GM23248 (cell line): ENCODE data around the gene CD164. TPM values are rescaled to one million over a fixed set of nuclear protein-coding genes. Genes with fewer than 3 reads are reported as not detected.

Source experiments
- DNase-seq: peaks from one replicate; pipeline ENCODE4 v3.0.0-alpha.2; 2015
- H2AFZ ChIP-seq: fragments of 200-600 bp; sonication (generic); 2 replicates; pipeline ENCODE4 v1.6.1; 2016; ENCODE audit warnings: antibody characterized with exemption
- H3F3A ChIP-seq: fragments of 200-600 bp; sonication (generic); 2 replicates; pipeline ENCODE4 v1.6.1; 2016; ENCODE audit warnings: mild to moderate bottlenecking, antibody characterized with exemption, mixed run types; ENCODE audit not compliant: insufficient read depth
- H3K27ac ChIP-seq: fragments of 200-600 bp; sonication (generic); 2 replicates; pipeline ENCODE4 v1.5.1; 2016; ENCODE audit warnings: mild to moderate bottlenecking
- H3K27me3 ChIP-seq: fragments of 200-600 bp; sonication (generic); replicated peaks from 2 replicates; pipeline ENCODE4 v1.6.1; 2016; ENCODE audit warnings: mild to moderate bottlenecking; ENCODE audit not compliant: insufficient read depth
- H3K36me3 ChIP-seq: fragments of 200-600 bp; sonication (generic); 2 replicates; pipeline ENCODE4 v1.6.1; 2016; ENCODE audit warnings: low read depth, mild to moderate bottlenecking
- H3K4me1 ChIP-seq: fragments of 200-600 bp; sonication (generic); 2 replicates; pipeline ENCODE4 v1.6.1; 2016; ENCODE audit warnings: mild to moderate bottlenecking; ENCODE audit not compliant: insufficient read depth
- H3K4me2 ChIP-seq: fragments of 200-600 bp; sonication (generic); one replicate; pipeline ENCODE4 v1.6.1; 2016; ENCODE audit warnings: mild to moderate bottlenecking; ENCODE audit not compliant: unreplicated experiment
- H3K4me3 ChIP-seq: fragments of 200-600 bp; sonication (generic); 2 replicates; pipeline ENCODE4 v1.5.1; 2016; ENCODE audit warnings: mild to moderate bottlenecking
- H3K79me2 ChIP-seq: fragments of 200-600 bp; sonication (generic); 2 replicates; pipeline ENCODE4 v1.6.1; 2016; ENCODE audit warnings: mild to moderate bottlenecking; ENCODE audit not compliant: insufficient read depth
- H3K9ac ChIP-seq: fragments of 200-600 bp; sonication (generic); 2 replicates; pipeline ENCODE4 v1.6.1; 2016; ENCODE audit warnings: mild to moderate bottlenecking
- H3K9me2 ChIP-seq: fragments of 200-600 bp; sonication (generic); 2 replicates; pipeline ENCODE4 v1.6.1; 2016; ENCODE audit warnings: mixed run types, mild to moderate bottlenecking, moderate library complexity; ENCODE audit not compliant: insufficient read depth
- H3K9me3 ChIP-seq: fragments of 200-600 bp; sonication (generic); one replicate; pipeline ENCODE4 v1.6.1; 2017; ENCODE audit warnings: low read depth
- H4K20me1 ChIP-seq: fragments of 200-600 bp; sonication (generic); 2 replicates; pipeline ENCODE4 v1.6.0; 2016; ENCODE audit not compliant: insufficient read depth
- EZH2 ChIP-seq: fragments of 200-600 bp; sonication (generic); IDR thresholded peaks from 2 replicates; pipeline ENCODE4 v1.6.1; 2018; ENCODE audit warnings: antibody characterized with exemption, mild to moderate bottlenecking; ENCODE audit not compliant: insufficient read depth, poor library complexity, severe bottlenecking
- EZH2phosphoT487 ChIP-seq: fragments of 200-600 bp; sonication (generic); IDR thresholded peaks from 2 replicates; pipeline ENCODE4 v1.6.1; 2018; ENCODE audit warnings: antibody characterized with exemption, moderate library complexity, mild to moderate bottlenecking, low read depth; ENCODE audit not compliant: insufficient read depth
- WGBS, 2 experiments: methylation state at CpG; one replicate each; pipeline ENCODE4 v1.1.6; 2015 to 2017; ENCODE audit warnings: low lambda C conversion rate in 2 of 2, low coverage in 1 of 2; ENCODE audit errors: missing lambda C conversion rate in 2 of 2; 5-methylcytosine and 5-hydroxymethylcytosine counted together
- in situ Hi-C: fragments of 300-500 bp; cut with MboI; formaldehyde crosslinking; loops from 2 replicates; pipeline ENCODE4 v1.15.0; 2020
- polyA plus RNA-seq: library from polyadenylated mRNA; unstranded; fragments of >200 nt; fragmentation: Nextera tagmentation; extraction: Ambion mirVana; gene quantifications from 2 replicates; pipeline ENCODE4 v1.2.1, GENCODE V29; 2016
- total RNA-seq: library from RNA; depleted of rRNA; stranded (reverse); fragments of >200 nt; shearing (Covaris generic); gene quantifications from 2 replicates; pipeline ENCODE4 v1.2.3, GENCODE V29; 2014

The CD164 gene
- total and polyA plus RNA-seq, 2 experiments from 2014 or later: 302 to 437 TPM

DNA sequence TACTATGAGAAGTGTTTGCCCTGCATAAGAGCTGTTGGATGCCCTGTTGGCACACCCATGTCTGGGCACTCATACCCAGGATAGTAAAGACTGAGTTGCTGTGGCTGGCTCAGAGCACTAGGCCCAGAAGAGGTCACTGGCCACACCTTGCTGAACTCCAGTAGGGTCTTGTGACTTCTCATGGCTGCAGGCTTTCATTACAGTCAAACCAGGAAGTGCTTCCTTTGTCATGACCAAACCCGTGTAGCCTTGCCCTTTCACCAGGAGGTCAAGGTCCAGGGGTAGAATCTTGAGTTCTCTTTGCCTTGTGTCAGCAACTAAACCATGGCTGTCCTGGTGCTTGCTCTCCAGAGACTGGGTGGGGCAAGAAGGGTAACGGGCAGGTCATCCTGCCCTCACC, 49.5 kb downstream of the CD164 start:
- Histone ChIP-seq H3K79me2 (no peaks in the 10 kb centered on the region), H3K36me3 (no peaks in the 10 kb centered on the region), H3K9me3 (no peaks in the 10 kb centered on the region), H3K27me3 (no peaks in the 10 kb centered on the region), H3K27ac (no peak overlapping the region), H3F3A (no peaks in the 10 kb centered on the region), H3K4me2 (no peak overlapping the region), H3K9me2 (no peaks in the 10 kb centered on the region), H2AFZ (no peak overlapping the region), H3K4me3 (no peak overlapping the region), H3K9ac (no peak overlapping the region), H3K4me1 (no peaks in the 10 kb centered on the region), H4K20me1 (no peaks in the 10 kb centered on the region)
- no peak for DNase-seq
- TF ChIP-seq EZH2 (no peak), EZH2phosphoT487 (no peak)
- WGBS, 2 experiments: 42 to 54% methylated on average over 2 of the region's 2 CpGs
- in situ Hi-C loops: no loop called here

DNA sequence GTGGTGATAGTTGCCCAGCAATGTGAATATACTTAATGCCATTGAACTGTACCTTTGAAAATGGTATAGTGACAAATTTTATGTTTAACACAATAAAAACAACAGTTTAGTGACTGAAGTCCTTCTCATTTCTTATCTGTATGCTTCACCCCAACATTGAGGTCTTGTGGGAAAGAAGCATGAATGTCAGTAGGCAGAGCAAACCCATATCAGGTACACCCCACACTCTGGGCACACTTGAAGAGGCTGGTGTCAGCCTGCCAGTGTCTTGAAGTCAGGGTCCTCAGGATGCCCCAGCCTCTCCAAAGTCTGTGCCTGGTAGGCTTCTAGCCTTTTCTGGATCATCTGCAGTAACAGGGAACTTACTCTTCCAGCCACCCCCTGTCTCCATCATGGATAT, 51.2 kb downstream of the CD164 start:
- H3K36me3 ChIP-seq: no peaks in the 10 kb centered on the region
- H3K4me1 ChIP-seq: no peaks in the 10 kb centered on the region
- no peaks in the 10 kb centered on the region for H3K79me2 ChIP-seq
- no peak overlapping the region for H3K27ac ChIP-seq
- no peak overlapping the region for H3K9ac ChIP-seq
- no peak for DNase-seq
- H3K4me2 ChIP-seq: no peak overlapping the region
- no peaks in the 10 kb centered on the region for H3K27me3 ChIP-seq
- H3K4me3 ChIP-seq: no peak overlapping the region
- no peak overlapping the region for H2AFZ ChIP-seq
- no peaks in the 10 kb centered on the region for H4K20me1 ChIP-seq
- no peaks in the 10 kb centered on the region for H3K9me2 ChIP-seq
- in situ Hi-C loops: no loop called here
- no peaks in the 10 kb centered on the region for H3F3A ChIP-seq
- TF ChIP-seq EZH2: no peak
- TF ChIP-seq EZH2phosphoT487: no peak
- H3K9me3 ChIP-seq: no peaks in the 10 kb centered on the region

DNA sequence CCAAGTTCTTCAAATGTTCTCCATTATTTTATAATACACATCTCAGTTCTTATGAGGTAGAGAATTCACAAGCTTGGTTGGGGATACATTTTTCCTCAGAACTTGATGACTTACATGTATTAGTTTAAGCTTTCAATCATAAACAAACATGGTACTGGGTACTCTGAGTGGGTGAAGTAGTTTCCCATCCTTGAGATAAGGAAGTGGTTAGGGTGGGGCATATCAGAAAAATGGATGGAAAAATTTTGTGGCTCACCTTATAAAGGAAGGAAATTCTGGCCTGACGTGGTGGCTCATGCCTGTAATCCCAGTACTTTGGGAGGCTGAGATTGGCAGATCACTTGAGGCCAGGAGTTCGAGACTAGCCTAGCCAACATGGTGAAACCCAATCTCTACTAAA, 52.0 kb downstream of the CD164 start:
- no peak overlapping the region for H2AFZ ChIP-seq
- no peak overlapping the region for H3K4me3 ChIP-seq
- no peaks in the 10 kb centered on the region for H3K4me1 ChIP-seq
- H3K27ac ChIP-seq: no peak overlapping the region
- 60 to 81% methylated on average over 2 of the region's 2 CpGs for WGBS, 2 experiments
- no peak for DNase-seq
- H3K27me3 ChIP-seq: no peaks in the 10 kb centered on the region
- no peaks in the 10 kb centered on the region for H4K20me1 ChIP-seq
- H3K9me2 ChIP-seq: no peaks in the 10 kb centered on the region
- no peaks in the 10 kb centered on the region for H3K9me3 ChIP-seq
- H3F3A ChIP-seq: no peaks in the 10 kb centered on the region
- H3K79me2 ChIP-seq: no peaks in the 10 kb centered on the region
- H3K4me2 ChIP-seq: no peak overlapping the region
- in situ Hi-C loops: no loop called here
- H3K36me3 ChIP-seq: no peaks in the 10 kb centered on the region
- no peak overlapping the region for H3K9ac ChIP-seq
- TF ChIP-seq EZH2: no peak
- TF ChIP-seq EZH2phosphoT487: no peak

DNA sequence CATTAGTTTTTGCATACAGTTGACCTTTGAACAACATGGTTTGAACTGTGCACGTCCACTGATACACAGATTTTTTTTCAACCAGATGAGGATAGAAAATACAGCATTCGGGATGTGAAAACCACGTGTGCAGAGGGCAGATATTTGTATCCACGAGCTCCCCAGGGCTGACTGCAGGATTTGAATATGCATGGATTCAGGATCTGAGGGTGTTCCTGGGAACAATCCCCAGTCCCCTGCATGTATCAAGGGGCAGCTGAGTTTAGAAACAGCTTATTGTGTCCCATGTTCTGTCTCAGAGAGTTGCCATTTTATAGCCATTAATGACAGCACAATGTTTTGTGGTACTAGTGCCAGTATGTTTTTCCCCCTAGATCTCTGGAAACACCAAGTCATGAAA, 53.6 kb downstream of the CD164 start:
- no peaks in the 10 kb centered on the region for H3K9me3 ChIP-seq
- no peaks in the 10 kb centered on the region for H3F3A ChIP-seq
- no peaks in the 10 kb centered on the region for H3K36me3 ChIP-seq
- no peak overlapping the region for H3K9ac ChIP-seq
- no peaks in the 10 kb centered on the region for H3K79me2 ChIP-seq
- TF ChIP-seq EZH2: no peak
- TF ChIP-seq EZH2phosphoT487: no peak
- H3K4me2 ChIP-seq: no peak overlapping the region
- no peaks in the 10 kb centered on the region for H4K20me1 ChIP-seq
- no peak overlapping the region for H3K4me3 ChIP-seq
- no peaks in the 10 kb centered on the region for H3K9me2 ChIP-seq
- WGBS, 2 experiments: 43 to 56% methylated on average over 4 of the region's 4 CpGs
- H3K4me1 ChIP-seq: no peaks in the 10 kb centered on the region
- DNase-seq: no peak
- no peak overlapping the region for H2AFZ ChIP-seq
- no peaks in the 10 kb centered on the region for H3K27me3 ChIP-seq
- H3K27ac ChIP-seq: no peak overlapping the region
- in situ Hi-C loops: no loop called here

DNA sequence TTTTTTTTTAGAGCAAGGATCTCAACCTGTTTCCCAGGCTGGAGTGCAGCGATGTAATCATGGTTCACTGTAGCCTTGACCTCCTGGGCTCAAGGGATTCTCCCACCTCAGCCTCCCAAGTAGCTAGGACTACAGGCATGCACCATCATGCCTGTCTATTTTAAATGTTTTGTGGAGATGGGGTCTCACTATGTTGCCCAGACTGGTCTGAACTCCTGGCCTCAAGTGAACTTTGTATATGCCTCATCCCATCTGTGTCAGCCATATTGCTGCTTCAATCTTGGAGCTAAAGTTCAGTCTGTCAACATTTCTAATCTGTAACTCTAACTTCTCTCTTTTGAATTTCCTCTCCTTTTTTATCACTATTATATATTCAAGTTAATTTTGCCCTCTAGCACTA, 54.3 kb downstream of the CD164 start:
- H3K9ac ChIP-seq: no peak overlapping the region
- H3F3A ChIP-seq: no peaks in the 10 kb centered on the region
- no peaks in the 10 kb centered on the region for H3K36me3 ChIP-seq
- no peaks in the 10 kb centered on the region for H3K27me3 ChIP-seq
- H3K9me3 ChIP-seq: no peaks in the 10 kb centered on the region
- H3K4me3 ChIP-seq: no peak overlapping the region
- no peaks in the 10 kb centered on the region for H4K20me1 ChIP-seq
- H3K4me1 ChIP-seq: no peaks in the 10 kb centered on the region
- no peak overlapping the region for H2AFZ ChIP-seq
- DNase-seq: no peak
- no peak overlapping the region for H3K27ac ChIP-seq
- 50 to 70% methylated on average over 1 of the region's 1 CpG for WGBS, 2 experiments
- TF ChIP-seq EZH2 (no peak), EZH2phosphoT487 (no peak)
- H3K4me2 ChIP-seq: no peak overlapping the region
- H3K9me2 ChIP-seq: no peaks in the 10 kb centered on the region
- H3K79me2 ChIP-seq: no peaks in the 10 kb centered on the region
- in situ Hi-C loops: no loop called here
